DOHH2 (cell line): Measurements from ENCODE around the gene BTRC.

Experiments used
- EZH2phosphoT487 ChIP-seq: fragments of 200-600 bp; sonication (generic); IDR thresholded peaks from 2 replicates; pipeline ENCODE4 v1.6.1; 2017; ENCODE audit warnings: borderline replicate concordance, mild to moderate bottlenecking, antibody characterized with exemption, low read length, moderate library complexity, mixed read lengths
- TF ChIP-seq, protein P1 (sequence below): fragments of 200-600 bp; sonication (generic); IDR thresholded peaks from one replicate; pipeline ENCODE4 v1.5.1; 2014; ENCODE audit warnings: antibody characterized with exemption, mild to moderate bottlenecking, low read depth, low read length; ENCODE audit not compliant: poor library complexity, severe bottlenecking

DNA sequence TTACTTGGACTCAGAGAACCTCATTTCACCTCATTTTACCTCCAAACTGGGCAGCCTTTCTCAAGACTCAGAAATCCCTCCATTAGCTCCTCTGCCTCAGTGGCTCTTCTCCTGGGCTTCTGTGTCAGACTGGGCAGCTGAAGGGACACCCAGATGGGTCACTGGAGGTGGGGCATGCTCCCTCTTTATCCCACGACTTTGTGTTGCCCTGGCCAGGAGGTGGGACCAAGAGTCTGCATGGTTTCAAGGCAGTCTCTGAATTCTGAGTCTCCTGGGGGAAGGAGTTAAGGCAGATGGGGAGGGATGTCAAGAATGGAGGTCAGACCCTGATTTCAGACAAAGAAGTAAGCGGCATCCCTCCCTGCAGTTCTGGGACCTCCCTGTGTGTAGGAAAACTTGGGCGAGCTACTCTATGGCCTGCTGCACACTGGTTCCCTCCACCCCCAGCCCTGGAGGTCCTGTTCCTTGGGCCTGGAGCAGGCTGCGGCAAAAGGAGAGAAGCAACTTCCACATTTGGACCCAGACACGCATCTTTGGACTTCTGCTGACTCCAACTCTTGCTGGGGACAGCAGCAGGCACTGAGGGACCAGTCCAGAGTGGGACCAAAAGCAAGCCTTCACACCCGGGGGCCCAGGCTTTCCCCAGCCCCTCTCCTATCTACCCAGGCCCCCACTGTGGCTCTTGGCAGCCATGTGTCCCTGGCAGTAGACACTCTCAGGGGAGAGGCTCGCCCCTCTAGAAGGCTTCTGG lies 223.3 kb downstream of the BTRC start:
- TF ChIP-seq, protein P1, sequence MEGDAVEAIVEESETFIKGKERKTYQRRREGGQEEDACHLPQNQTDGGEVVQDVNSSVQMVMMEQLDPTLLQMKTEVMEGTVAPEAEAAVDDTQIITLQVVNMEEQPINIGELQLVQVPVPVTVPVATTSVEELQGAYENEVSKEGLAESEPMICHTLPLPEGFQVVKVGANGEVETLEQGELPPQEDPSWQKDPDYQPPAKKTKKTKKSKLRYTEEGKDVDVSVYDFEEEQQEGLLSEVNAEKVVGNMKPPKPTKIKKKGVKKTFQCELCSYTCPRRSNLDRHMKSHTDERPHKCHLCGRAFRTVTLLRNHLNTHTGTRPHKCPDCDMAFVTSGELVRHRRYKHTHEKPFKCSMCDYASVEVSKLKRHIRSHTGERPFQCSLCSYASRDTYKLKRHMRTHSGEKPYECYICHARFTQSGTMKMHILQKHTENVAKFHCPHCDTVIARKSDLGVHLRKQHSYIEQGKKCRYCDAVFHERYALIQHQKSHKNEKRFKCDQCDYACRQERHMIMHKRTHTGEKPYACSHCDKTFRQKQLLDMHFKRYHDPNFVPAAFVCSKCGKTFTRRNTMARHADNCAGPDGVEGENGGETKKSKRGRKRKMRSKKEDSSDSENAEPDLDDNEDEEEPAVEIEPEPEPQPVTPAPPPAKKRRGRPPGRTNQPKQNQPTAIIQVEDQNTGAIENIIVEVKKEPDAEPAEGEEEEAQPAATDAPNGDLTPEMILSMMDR: no peak
- TF ChIP-seq EZH2phosphoT487: no peak
